Measurements from ENCODE around the gene AOC2.

DNA sequence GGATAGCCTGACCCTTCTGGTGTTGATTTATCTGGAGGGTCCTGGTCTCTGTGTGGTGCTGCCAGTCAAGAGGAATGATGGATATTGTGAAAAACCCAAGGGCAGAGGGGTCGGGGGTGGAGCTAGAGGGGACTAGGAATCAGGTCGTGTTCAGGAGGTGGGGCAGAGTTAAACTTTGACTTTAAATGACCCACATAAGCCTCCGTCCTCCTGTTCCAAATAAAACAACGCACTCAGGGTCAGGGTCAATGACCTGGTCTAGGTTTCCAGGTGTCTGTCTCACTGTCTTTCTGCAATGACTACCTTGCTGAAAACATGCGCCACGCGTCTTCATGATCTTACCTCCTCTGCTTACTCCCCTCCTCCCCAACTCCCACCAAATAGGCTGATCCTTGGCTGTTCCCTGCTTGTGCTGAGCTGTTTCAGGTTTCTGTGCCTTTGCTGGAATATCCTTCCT is 21.3 kb downstream of the AOC2 start:
- no peak for TF ChIP-seq PAX8 (CRISPR knock-in tag; IDR thresholded peaks at IDR 0.05; ENCODE audit: borderline replicate concordance)
- TF ChIP-seq POLR2AphosphoS5 (IDR thresholded peaks at IDR 0.05; ENCODE audit: low read depth, low read length), result no peak; the same call in 1 of the 2 replicates
- TF ChIP-seq ZNF766 (CRISPR knock-in tag; IDR thresholded peaks at IDR 0.05; ENCODE audit: borderline replicate concordance), result no peak
- no peak for TF ChIP-seq SRF (IDR thresholded peaks at IDR 0.05; ENCODE audit: low read depth, low read length)
- no peak for TF ChIP-seq NCOA5 (CRISPR knock-in tag; IDR thresholded peaks at IDR 0.05)
- no peak for TF ChIP-seq GTF2F1 (IDR thresholded peaks at IDR 0.05; ENCODE audit: low read length)
- TF ChIP-seq ZNF331 (CRISPR knock-in tag; IDR thresholded peaks at IDR 0.05), result peak; percentile 53; the same call in 1 of the 2 replicates
- TF ChIP-seq, protein P1, sequence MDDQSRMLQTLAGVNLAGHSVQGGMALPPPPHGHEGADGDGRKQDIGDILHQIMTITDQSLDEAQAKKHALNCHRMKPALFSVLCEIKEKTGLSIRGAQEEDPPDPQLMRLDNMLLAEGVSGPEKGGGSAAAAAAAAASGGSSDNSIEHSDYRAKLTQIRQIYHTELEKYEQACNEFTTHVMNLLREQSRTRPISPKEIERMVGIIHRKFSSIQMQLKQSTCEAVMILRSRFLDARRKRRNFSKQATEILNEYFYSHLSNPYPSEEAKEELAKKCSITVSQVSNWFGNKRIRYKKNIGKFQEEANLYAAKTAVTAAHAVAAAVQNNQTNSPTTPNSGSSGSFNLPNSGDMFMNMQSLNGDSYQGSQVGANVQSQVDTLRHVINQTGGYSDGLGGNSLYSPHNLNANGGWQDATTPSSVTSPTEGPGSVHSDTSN (CRISPR knock-in tag; IDR thresholded peaks at IDR 0.05; ENCODE audit: borderline replicate concordance), result no peak
- peak; percentile 95 for TF ChIP-seq ESRRA (CRISPR knock-in tag; IDR thresholded peaks at IDR 0.05; ENCODE audit: low read depth)
- no peak for TF ChIP-seq TCF7 (IDR thresholded peaks at IDR 0.05; ENCODE audit: low read depth)

Data from HepG2 (cell line).